HG03457 (cell line): ENCODE measurements around the gene LATS2.

Experiments used
- ATAC-seq: cut with Tn5 transposase; IDR thresholded peaks from one replicate; pipeline ENCODE4 v1.9.1; 2021; ENCODE audit warnings: moderate number of reproducible peaks; ENCODE audit not compliant: unreplicated experiment

LATS2 gene

GRCh38 chr13:21020176-21020575, 41.2 kb downstream of the LATS2 start:
- no peak for ATAC-seq

GRCh38 chr13:21018220-21018619, 43.2 kb downstream of the LATS2 start:
- ATAC-seq: no peak

- ATAC-seq: no peak
These were observed 44.9 kb downstream of the LATS2 start for GRCh38 chr13:21016487-21016886.

- no peak for ATAC-seq
These were observed 46.1 kb downstream of the LATS2 start for GRCh38 chr13:21015284-21015683.

GRCh38 chr13:21014502-21015170, 46.8 kb downstream of the LATS2 start:
- no peak for ATAC-seq

GRCh38 chr13:21014139-21014501, 47.3 kb downstream of the LATS2 start:
- no peak for ATAC-seq

- ATAC-seq: no peak
These were observed 47.7 kb downstream of the LATS2 start for GRCh38 chr13:21013682-21014038.

- ATAC-seq: no peak
These were observed 48.3 kb downstream of the LATS2 start for GRCh38 chr13:21012841-21013681.

GRCh38 chr13:21012211-21012610, 49.2 kb downstream of the LATS2 start:
- no peak for ATAC-seq

GRCh38 chr13:21011378-21011777, 50.0 kb downstream of the LATS2 start:
- ATAC-seq: no peak

- no peak for ATAC-seq
These were observed 50.8 kb downstream of the LATS2 start for GRCh38 chr13:21010621-21011020.

GRCh38 chr13:21009036-21009435, 52.4 kb downstream of the LATS2 start:
- no peak for ATAC-seq

- ATAC-seq: no peak
These were observed 53.4 kb downstream of the LATS2 start for GRCh38 chr13:21008026-21008425.

GRCh38 chr13:21006141-21007005, 55.0 kb downstream of the LATS2 start:
- ATAC-seq: no peak

GRCh38 chr13:21005193-21005592, 56.2 kb downstream of the LATS2 start:
- no peak for ATAC-seq

GRCh38 chr13:21001471-21001870, 59.9 kb downstream of the LATS2 start:
- ATAC-seq: no peak

- no peak for ATAC-seq
These were observed 60.7 kb downstream of the LATS2 start for GRCh38 chr13:21000647-21001046.

- no peak for ATAC-seq
These were observed 62.6 kb downstream of the LATS2 start for GRCh38 chr13:20998649-20999415.

- no peak for ATAC-seq
These were observed 63.9 kb downstream of the LATS2 start for GRCh38 chr13:20997301-20998161.
